ENCODE measurements around the gene HOXA2.

GRCh38 chr7:27088002-27088922 lies 14.2 kb downstream of the HOXA2 start:
- TF ChIP-seq CTCF (IDR thresholded peaks at IDR 0.05; ENCODE audit: low read depth, low read length, missing input control) (no peak), MAX (IDR thresholded peaks at IDR 0.05) (no peak), NR2F2 (IDR thresholded peaks at IDR 0.05) (no peak), TAF1 (conservative IDR thresholded peaks at IDR 0.05) (no peak), SP1 (IDR thresholded peaks at IDR 0.05) (no peak), REST (IDR thresholded peaks at IDR 0.05) (no peak), ZBTB33 (IDR thresholded peaks at IDR 0.05) (no peak), JUND (IDR thresholded peaks at IDR 0.05) (no peak), RXRA (IDR thresholded peaks at IDR 0.05) (no peak), GABPA (IDR thresholded peaks at IDR 0.05 in 1 of 2, conservative IDR thresholded peaks at IDR 0.05 in 1 of 2) (no peak)
